C4-2B (cell line): ENCODE measurements around the gene FOXP1.

ENCODE experiments used
- H3K27ac ChIP-seq: fragments of 450-650 bp; 2 replicates; pipeline ENCODE4 v1.5.1; 2017
- CTCF ChIP-seq: fragments of 450-650 bp; conservative IDR thresholded peaks from 2 replicates; pipeline ENCODE4 v1.5.1; 2017; ENCODE audit warnings: mild to moderate bottlenecking
- ZFX ChIP-seq: fragments of 450-650 bp; IDR thresholded peaks from 2 replicates; pipeline ENCODE4 v1.6.1; 2017

The FOXP1 gene

DNA sequence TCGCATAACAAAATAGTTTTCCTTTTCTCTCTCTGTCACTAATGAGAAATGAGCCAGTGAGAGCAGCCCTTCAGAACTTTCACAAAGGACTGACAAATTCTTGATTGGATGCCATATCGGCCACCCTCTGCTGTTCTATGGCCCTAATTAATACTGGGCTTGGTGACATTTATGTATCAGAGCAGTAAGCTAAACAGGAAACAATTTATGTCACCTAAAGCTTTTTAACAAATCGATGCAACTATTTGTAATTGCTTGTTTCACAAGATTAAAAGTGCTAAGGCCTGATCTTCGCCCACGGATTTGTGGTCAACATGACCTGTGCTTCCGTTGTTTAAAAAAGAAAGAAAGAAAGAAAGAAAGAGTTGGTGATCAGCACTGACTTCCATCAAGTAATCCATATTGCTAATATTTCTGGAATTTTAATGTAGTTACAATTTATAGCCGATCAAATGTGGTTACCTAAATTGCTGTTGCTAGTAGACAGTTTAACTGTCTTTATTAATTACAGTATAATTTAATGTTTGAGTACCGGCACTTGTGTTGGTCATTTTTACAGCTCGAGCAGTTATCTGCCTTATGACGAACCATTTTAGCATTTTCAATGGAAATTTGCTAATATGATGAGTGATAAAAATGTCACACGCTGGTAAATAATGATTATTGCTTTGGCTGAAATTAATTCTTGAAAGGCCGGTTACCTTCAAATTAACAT is 631.3 kb downstream of the FOXP1 start:
- no peak overlapping the region for H3K27ac ChIP-seq
- TF ChIP-seq ZFX (no peak), CTCF (no peak)

GRCh38 chr3:70951316-70951715 is 632.2 kb downstream of the FOXP1 start:
- no peak overlapping the region for H3K27ac ChIP-seq
- no peak for TF ChIP-seq ZFX
- TF ChIP-seq CTCF, result no peak

DNA sequence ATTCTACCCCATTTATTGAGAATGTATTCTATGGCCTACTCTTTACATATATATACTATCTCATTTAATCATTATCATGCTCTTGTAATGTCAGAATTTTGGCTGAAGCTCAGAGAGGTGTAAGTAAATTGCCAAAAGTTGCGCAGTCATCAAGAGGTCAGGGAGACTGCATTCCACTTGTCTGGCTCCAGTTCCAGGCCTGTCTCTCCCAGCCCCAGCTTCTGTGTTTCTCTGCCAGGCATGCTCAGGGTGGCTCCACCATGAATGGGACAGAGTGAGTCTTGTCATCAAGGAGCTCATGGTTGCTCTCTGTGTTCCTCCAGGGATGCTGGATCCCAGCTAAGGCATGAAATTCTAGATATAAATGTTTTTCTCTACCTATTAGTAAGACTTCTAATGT is 635.9 kb downstream of the FOXP1 start:
- H3K27ac ChIP-seq, result no peak overlapping the region
- TF ChIP-seq CTCF, result no peak
- TF ChIP-seq ZFX, result no peak

GRCh38 chr3:70943886-70944285 is 639.6 kb downstream of the FOXP1 start:
- TF ChIP-seq ZFX (no peak), CTCF (no peak)
- H3K27ac ChIP-seq, result no peak overlapping the region

DNA sequence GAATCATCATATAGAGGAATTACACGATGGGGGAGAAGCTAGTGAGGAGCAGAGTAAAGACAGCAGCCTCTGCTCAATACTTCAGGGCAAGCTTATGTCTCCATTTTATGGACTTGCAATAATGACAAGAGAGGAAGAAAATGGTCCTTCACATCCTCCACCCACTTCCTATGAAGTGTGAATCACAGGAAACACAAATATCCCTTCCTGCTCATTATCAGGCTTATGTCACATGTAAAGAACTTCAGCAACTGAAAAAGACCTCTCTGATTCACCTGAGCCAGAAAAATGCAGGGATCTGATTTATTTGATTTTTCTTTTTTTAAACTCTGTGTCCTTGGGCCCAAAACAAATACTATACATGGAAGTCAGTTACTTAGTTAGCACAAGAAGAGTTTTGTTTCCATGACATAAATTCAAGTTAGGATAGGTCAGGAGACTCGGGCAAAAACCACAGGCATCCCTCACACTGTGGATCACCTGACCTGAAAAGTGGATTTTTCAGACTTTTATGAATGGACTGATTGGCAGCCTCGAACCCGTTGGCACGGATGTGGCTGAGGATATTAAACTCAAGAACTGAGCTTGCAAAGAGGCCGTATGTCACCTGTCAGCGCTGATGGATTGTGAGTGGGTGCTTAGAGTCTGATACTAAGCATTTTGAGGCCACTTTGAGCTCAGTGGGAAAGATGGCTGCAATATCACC is 650.3 kb downstream of the FOXP1 start:
- TF ChIP-seq ZFX, result no peak

DNA sequence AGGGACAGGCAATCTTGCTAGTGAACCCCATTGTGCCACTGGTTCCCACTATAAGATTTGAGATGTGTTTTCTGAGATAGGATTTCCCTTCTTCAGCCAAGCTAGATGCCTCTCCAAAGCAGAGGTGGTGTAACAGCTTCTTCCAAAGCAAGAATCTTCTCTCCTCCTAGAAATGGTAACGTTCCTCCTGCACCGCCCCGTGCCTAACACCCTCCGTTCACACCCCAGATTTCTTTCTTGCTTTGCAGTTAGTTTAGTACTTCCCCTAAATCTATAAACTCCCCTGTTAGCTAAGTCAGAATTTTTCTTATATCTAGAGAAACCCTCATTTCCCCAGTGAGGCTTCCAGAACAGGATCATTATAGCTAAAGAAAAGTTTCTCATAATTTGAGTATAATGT is 653.5 kb downstream of the FOXP1 start:
- TF ChIP-seq ZFX (no peak), CTCF (no peak)
- no peak overlapping the region for H3K27ac ChIP-seq

More for the DNA sequence above, 650.3 kb downstream of the FOXP1 start:
- H3K27ac ChIP-seq, result no peak overlapping the region

GRCh38 chr3:70927239-70927638 is 656.3 kb downstream of the FOXP1 start:
- TF ChIP-seq CTCF, result no peak
- no peak for TF ChIP-seq ZFX
- no peak overlapping the region for H3K27ac ChIP-seq
